ENCODE measurements around the gene MYLK. TPM values are rescaled to one million over a fixed set of nuclear protein-coding genes. Genes with fewer than 3 reads are reported as not detected.

The MYLK gene
- total RNA-seq, 1 donor from 2014 or later = 50.5 TPM

DNA sequence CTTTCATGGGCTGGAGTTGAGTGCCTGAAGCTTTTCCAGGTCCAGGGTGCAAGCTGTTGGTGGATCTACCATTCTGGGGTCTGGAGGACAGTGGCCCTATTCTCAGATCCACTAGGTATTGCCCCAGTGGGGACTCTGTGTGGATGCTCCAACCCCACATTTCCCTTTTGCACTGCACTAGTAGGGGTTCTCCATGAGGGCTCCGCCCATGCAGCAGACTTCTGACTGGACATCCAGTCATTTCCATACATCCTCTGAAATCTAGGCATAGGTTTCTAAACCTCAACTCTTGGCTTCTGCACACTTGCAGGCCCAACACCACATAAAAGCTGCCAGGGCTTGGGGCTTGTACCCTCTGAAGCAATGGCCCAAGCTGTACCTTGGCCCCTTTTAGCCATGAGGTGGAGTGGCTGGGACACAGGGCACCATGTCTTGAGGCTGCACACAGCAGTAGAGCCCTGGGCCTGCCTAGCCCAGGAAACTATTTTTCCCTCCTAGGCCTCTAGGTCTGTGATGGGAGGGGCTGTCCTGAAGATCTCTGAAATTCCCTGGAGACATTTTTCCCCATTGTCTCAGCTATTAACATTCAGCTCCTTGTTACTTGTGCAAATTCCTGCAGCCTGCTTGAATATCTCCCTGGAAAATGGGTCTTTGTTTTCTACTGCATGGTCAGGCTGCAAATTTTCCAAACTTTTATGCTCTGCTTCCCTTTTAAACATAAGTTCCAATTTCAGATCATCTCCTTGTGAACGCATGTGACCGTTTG lies 293.3 kb downstream of the MYLK start:
- H3K36me3 ChIP-seq (ENCODE audit: insufficient read depth, low read length) = no peaks in the 10 kb centered on the region
- Mint-ChIP-seq H3K4me1 (ENCODE audit: low read depth, unreplicated experiment) (no peaks in the 10 kb centered on the region), H3K9me3 (ENCODE audit: unreplicated experiment) (peaks cover 17% of the 10 kb centered on the region), H3K36me3 (ENCODE audit: low read depth, unreplicated experiment) (peaks cover 27% of the 10 kb centered on the region), H3K27ac (ENCODE audit: unreplicated experiment) (no peak overlapping the region), H3K27me3 (ENCODE audit: low read depth, unreplicated experiment) (no peaks in the 10 kb centered on the region), H3K4me3 (ENCODE audit: unreplicated experiment) (no peak overlapping the region)
- FAIRE-seq (no peak), DNase-seq (ENCODE audit: low read depth) (no peak)
- H3K4me1 ChIP-seq (ENCODE audit: insufficient read depth, low read length) = peaks cover 15% of the 10 kb centered on the region
- H2AFZ ChIP-seq (ENCODE audit: low read depth, low read length) = no peak overlapping the region
- peaks cover 14% of the 10 kb centered on the region for H3K79me2 ChIP-seq (ENCODE audit: insufficient read depth, low read length)
- no peak overlapping the region for H3K27ac ChIP-seq (ENCODE audit: low read depth, low read length)
- no peaks in the 10 kb centered on the region for H3K27me3 ChIP-seq (ENCODE audit: insufficient read depth, low read length)
- TF ChIP-seq EZH2 (IDR thresholded peaks at IDR 0.05; ENCODE audit: insufficient read depth, low read length) = no peak
- TF ChIP-seq, protein P1, sequence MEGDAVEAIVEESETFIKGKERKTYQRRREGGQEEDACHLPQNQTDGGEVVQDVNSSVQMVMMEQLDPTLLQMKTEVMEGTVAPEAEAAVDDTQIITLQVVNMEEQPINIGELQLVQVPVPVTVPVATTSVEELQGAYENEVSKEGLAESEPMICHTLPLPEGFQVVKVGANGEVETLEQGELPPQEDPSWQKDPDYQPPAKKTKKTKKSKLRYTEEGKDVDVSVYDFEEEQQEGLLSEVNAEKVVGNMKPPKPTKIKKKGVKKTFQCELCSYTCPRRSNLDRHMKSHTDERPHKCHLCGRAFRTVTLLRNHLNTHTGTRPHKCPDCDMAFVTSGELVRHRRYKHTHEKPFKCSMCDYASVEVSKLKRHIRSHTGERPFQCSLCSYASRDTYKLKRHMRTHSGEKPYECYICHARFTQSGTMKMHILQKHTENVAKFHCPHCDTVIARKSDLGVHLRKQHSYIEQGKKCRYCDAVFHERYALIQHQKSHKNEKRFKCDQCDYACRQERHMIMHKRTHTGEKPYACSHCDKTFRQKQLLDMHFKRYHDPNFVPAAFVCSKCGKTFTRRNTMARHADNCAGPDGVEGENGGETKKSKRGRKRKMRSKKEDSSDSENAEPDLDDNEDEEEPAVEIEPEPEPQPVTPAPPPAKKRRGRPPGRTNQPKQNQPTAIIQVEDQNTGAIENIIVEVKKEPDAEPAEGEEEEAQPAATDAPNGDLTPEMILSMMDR (IDR thresholded peaks at IDR 0.05; ENCODE audit: insufficient read depth, low read depth, low read length) = no peak
- peaks cover 8% of the 10 kb centered on the region for H3K9me3 ChIP-seq (ENCODE audit: insufficient read depth, low read depth, low read length)
- H3K4me2 ChIP-seq (ENCODE audit: low read length) = no peak overlapping the region
- H3K4me3 ChIP-seq (ENCODE audit: insufficient read depth, low read depth, low read length) = no peak overlapping the region
- no peaks in the 10 kb centered on the region for H4K20me1 ChIP-seq (ENCODE audit: insufficient read depth, low read length)
- H3K9ac ChIP-seq (ENCODE audit: low read length) = no peak overlapping the region

DNA sequence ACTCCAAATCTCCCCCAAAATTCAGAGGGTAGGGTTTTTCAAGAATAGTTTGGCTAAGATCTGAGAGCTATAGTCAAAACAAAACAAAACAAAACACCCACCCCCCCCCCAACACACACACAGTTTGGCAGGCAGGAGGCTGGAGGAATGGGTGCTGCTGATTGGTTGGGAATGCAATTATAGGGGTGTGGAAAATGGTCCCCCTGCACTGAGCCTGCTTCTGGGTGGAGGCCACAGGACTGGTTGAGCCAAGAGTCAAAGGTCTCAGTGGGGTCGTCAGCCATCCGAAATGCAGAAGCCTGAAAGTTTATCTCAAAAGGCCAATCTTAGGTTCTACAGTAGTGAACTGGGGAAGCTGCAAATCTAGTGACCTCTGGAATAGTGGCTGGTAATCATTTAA lies 296.7 kb downstream of the MYLK start:
- H3K9me3 ChIP-seq (ENCODE audit: insufficient read depth, low read depth, low read length) = peaks cover 8% of the 10 kb centered on the region
- no peak overlapping the region for H3K27ac Mint-ChIP-seq (ENCODE audit: unreplicated experiment)
- H2AFZ ChIP-seq (ENCODE audit: low read depth, low read length) = no peak overlapping the region
- no peaks in the 10 kb centered on the region for H3K27me3 Mint-ChIP-seq (ENCODE audit: low read depth, unreplicated experiment)
- no peaks in the 10 kb centered on the region for H3K36me3 ChIP-seq (ENCODE audit: insufficient read depth, low read length)
- peaks cover 18% of the 10 kb centered on the region for H4K20me1 ChIP-seq (ENCODE audit: insufficient read depth, low read length)
- no peak overlapping the region for H3K4me3 ChIP-seq (ENCODE audit: insufficient read depth, low read depth, low read length)
- DNase-seq (ENCODE audit: low read depth) = no peak
- no peak overlapping the region for H3K27ac ChIP-seq (ENCODE audit: low read depth, low read length)
- no peaks in the 10 kb centered on the region for H3K27me3 ChIP-seq (ENCODE audit: insufficient read depth, low read length)
- H3K4me1 Mint-ChIP-seq (ENCODE audit: low read depth, unreplicated experiment) = peaks cover 2% of the 10 kb centered on the region
- FAIRE-seq = no peak
- H3K9ac ChIP-seq (ENCODE audit: low read length) = no peak overlapping the region
- H3K9me3 Mint-ChIP-seq (ENCODE audit: unreplicated experiment) = peaks cover 17% of the 10 kb centered on the region
- H3K4me2 ChIP-seq (ENCODE audit: low read length) = peak overlapping the region; percentile 89
- peaks cover 23% of the 10 kb centered on the region for H3K4me1 ChIP-seq (ENCODE audit: insufficient read depth, low read length)
- TF ChIP-seq, protein P1 (IDR thresholded peaks at IDR 0.05; ENCODE audit: insufficient read depth, low read depth, low read length) = no peak
- TF ChIP-seq EZH2 (IDR thresholded peaks at IDR 0.05; ENCODE audit: insufficient read depth, low read length) = no peak
- H3K36me3 Mint-ChIP-seq (ENCODE audit: low read depth, unreplicated experiment) = peaks cover 27% of the 10 kb centered on the region
- H3K79me2 ChIP-seq (ENCODE audit: insufficient read depth, low read length) = peaks cover 34% of the 10 kb centered on the region
- no peak overlapping the region for H3K4me3 Mint-ChIP-seq (ENCODE audit: unreplicated experiment)

DNA sequence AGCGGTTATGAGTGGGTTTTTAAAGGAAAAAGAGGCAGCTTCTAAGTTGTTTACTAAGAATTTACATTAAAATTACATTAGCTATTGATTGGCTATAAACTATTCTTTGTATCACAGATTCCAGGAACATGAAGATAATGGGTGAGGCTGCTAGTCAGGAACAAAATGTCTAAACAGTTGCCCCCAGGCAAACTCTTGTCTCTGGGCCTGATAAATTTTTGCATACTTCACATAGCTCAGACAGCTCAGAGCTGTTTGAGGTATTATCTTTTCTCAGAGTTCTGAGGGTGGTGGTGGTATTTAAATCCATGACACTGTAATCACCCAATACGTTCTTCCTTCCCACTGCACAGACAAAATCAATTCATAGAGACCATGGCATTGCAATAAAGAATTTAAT lies 297.2 kb downstream of the MYLK start:
- Mint-ChIP-seq H3K4me3 (ENCODE audit: unreplicated experiment) (no peak overlapping the region), H3K27me3 (ENCODE audit: low read depth, unreplicated experiment) (no peaks in the 10 kb centered on the region), H3K9me3 (ENCODE audit: unreplicated experiment) (peaks cover 15% of the 10 kb centered on the region), H3K4me1 (ENCODE audit: low read depth, unreplicated experiment) (peaks cover 2% of the 10 kb centered on the region), H3K36me3 (ENCODE audit: low read depth, unreplicated experiment) (peaks cover 23% of the 10 kb centered on the region), H3K27ac (ENCODE audit: unreplicated experiment) (no peak overlapping the region)
- no peak overlapping the region for H3K9ac ChIP-seq (ENCODE audit: low read length)
- no peak for FAIRE-seq
- H3K4me1 ChIP-seq (ENCODE audit: insufficient read depth, low read length) = peaks cover 23% of the 10 kb centered on the region
- peaks cover 22% of the 10 kb centered on the region for H4K20me1 ChIP-seq (ENCODE audit: insufficient read depth, low read length)
- H3K4me3 ChIP-seq (ENCODE audit: insufficient read depth, low read depth, low read length) = no peak overlapping the region
- H3K9me3 ChIP-seq (ENCODE audit: insufficient read depth, low read depth, low read length) = peaks cover 8% of the 10 kb centered on the region
- H2AFZ ChIP-seq (ENCODE audit: low read depth, low read length) = no peak overlapping the region
- peak; percentile 62 for DNase-seq (ENCODE audit: low read depth)
- H3K27ac ChIP-seq (ENCODE audit: low read depth, low read length) = peak overlapping the region; percentile 94
- H3K27me3 ChIP-seq (ENCODE audit: insufficient read depth, low read length) = no peaks in the 10 kb centered on the region
- H3K4me2 ChIP-seq (ENCODE audit: low read length) = peak overlapping the region; percentile 89
- TF ChIP-seq EZH2 (IDR thresholded peaks at IDR 0.05; ENCODE audit: insufficient read depth, low read length) = no peak
- TF ChIP-seq, protein P1 (IDR thresholded peaks at IDR 0.05; ENCODE audit: insufficient read depth, low read depth, low read length) = no peak
- H3K79me2 ChIP-seq (ENCODE audit: insufficient read depth, low read length) = peaks cover 38% of the 10 kb centered on the region
- H3K36me3 ChIP-seq (ENCODE audit: insufficient read depth, low read length) = peaks cover 3% of the 10 kb centered on the region

Measured in astrocyte (in vitro differentiated cells and primary cell).